Measurements from ENCODE around the gene TPGS1.

Gene TPGS1

DNA sequence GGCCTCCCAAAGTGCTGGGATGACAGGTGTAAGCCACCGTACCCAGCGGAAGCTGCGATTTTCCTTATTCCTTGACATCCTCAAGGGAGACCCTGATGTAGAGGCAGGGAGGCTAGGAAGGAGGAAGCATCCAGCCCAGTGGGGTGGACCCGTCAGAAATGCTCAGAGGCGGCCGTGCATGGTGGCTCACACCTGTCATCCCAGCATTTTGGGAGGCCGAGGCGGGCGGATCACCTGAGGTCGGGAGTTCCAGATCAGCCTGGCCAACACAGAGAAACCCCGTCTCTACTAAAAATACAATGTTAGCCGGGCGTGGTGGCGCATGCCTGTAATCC, 48.1 kb downstream of the TPGS1 start:
- H3K9me2 ChIP-seq (ENCODE audit: low read depth, low read length): no peaks in the 10 kb centered on the region
- TF ChIP-seq CTCF (IDR thresholded peaks at IDR 0.05; ENCODE audit: low read length) (no peak), EZH2 (IDR thresholded peaks at IDR 0.05; ENCODE audit: borderline replicate concordance, low read length) (no peak)
- no peak overlapping the region for H3K9ac ChIP-seq (ENCODE audit: low read length)
- H3K4me3 ChIP-seq (ENCODE audit: low read depth, low read length, poor library complexity, severe bottlenecking): no peak overlapping the region
- no peak overlapping the region for H2AFZ ChIP-seq (ENCODE audit: low read length)
- H3K4me2 ChIP-seq (ENCODE audit: low read length): no peak overlapping the region
- H3K36me3 ChIP-seq (ENCODE audit: insufficient read depth, low read length): no peaks in the 10 kb centered on the region
- no peaks in the 10 kb centered on the region for H3K9me3 ChIP-seq (ENCODE audit: low read length)
- no peaks in the 10 kb centered on the region for H4K20me1 ChIP-seq (ENCODE audit: insufficient read depth, low read length)
- no peaks in the 10 kb centered on the region for H3K4me1 ChIP-seq (ENCODE audit: insufficient read depth, low read length, severe bottlenecking)
- H3K79me2 ChIP-seq (ENCODE audit: insufficient read depth, low read length): no peaks in the 10 kb centered on the region
- no peaks in the 10 kb centered on the region for H3K27me3 ChIP-seq (ENCODE audit: insufficient read depth, low read length)
- no peaks in the 10 kb centered on the region for H3F3A ChIP-seq (ENCODE audit: insufficient read depth, low read length)
- no peak overlapping the region for H3K27ac ChIP-seq (ENCODE audit: low read depth, low read length, poor library complexity, severe bottlenecking)

DNA sequence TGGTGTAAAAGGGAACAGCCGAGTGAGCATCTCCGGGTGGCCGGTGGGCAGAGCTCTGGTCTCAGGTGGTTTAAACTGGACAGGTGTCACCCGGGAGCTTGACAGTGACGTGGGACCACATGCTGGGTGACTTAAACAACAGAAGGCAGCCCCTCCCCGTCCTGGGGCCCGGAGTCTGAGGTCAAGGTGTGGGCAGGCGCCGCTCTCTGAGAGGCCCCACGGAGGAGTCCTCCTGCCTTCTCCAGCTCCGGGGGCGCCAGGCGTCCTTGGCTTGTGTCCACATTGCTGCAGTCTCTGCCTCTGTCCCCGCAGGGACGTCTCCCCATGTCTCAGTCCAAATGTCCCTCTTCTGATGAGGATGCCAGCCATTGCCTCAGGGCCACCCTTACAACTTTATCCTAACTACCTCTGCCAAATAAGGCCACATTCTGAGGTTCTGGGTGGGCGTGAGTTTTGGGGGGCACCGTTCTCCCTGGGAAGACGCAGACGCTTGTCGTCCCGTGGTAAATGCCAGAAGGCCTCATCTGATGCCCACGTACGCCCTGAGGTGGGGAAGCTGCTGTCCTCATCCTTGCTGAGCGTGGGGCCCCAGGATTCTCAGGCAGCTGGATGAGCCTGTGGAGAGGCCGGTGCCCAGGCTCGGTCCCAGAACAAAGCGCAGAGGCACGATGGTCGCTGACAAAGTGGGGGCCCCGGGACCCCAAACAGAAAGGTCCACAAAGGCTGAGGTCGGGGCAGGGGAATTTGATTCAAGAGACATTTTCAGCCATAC, 49.5 kb downstream of the TPGS1 start:
- Histone ChIP-seq H4K20me1 (ENCODE audit: insufficient read depth, low read length) (no peaks in the 10 kb centered on the region), H3F3A (ENCODE audit: insufficient read depth, low read length) (no peaks in the 10 kb centered on the region), H3K36me3 (ENCODE audit: insufficient read depth, low read length) (no peaks in the 10 kb centered on the region), H3K4me3 (ENCODE audit: low read depth, low read length, poor library complexity, severe bottlenecking) (no peak overlapping the region), H3K9ac (ENCODE audit: low read length) (no peak overlapping the region), H3K27ac (ENCODE audit: low read depth, low read length, poor library complexity, severe bottlenecking) (no peak overlapping the region), H3K4me2 (ENCODE audit: low read length) (no peak overlapping the region), H3K79me2 (ENCODE audit: insufficient read depth, low read length) (no peaks in the 10 kb centered on the region), H3K4me1 (ENCODE audit: insufficient read depth, low read length, severe bottlenecking) (no peaks in the 10 kb centered on the region), H3K27me3 (ENCODE audit: insufficient read depth, low read length) (no peaks in the 10 kb centered on the region), H2AFZ (ENCODE audit: low read length) (no peak overlapping the region), H3K9me3 (ENCODE audit: low read length) (no peaks in the 10 kb centered on the region), H3K9me2 (ENCODE audit: low read depth, low read length) (no peaks in the 10 kb centered on the region)
- TF ChIP-seq CTCF (IDR thresholded peaks at IDR 0.05; ENCODE audit: low read length) (no peak), EZH2 (IDR thresholded peaks at IDR 0.05; ENCODE audit: borderline replicate concordance, low read length) (no peak)

DNA sequence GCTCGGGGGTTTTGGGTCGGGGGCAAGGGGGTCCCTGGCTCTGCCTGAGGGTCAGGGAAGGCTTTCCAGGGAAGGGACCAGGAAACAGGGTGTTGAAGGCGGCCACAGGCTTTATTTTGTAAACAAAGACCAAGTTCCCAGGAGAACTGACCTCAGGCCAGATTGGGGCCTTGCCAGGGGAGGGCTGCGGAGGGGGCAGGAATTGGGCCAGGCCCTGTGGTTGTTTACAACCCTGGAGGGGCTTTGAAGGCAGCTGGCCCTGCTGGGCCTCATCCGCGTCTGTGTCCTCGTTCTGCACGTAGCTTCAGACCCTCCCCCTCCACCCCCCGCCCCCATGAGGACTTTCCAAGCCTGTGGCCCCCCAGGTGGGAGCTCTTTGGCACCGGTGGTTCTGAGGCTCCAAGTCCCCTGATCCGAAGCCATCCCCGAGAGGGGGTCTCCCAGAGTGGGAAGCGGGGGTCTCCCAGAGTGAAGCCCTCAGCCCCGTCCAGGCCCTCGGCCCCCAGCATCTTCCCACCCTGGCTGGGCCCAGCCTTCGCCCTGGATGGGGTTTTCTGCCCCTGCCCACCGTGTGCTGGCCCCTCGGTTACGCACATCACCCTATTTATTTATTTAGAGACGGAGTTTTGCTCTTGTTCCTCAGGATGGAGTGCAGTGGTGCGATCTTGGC, 51.6 kb downstream of the TPGS1 start:
- no peaks in the 10 kb centered on the region; the same call in 1 of the 2 replicates for H3K36me3 ChIP-seq (ENCODE audit: insufficient read depth, low read length)
- H3K9me3 ChIP-seq (ENCODE audit: low read length): no peaks in the 10 kb centered on the region
- H3K4me2 ChIP-seq (ENCODE audit: low read length): no peak overlapping the region
- TF ChIP-seq CTCF (IDR thresholded peaks at IDR 0.05; ENCODE audit: low read length) (no peak), EZH2 (IDR thresholded peaks at IDR 0.05; ENCODE audit: borderline replicate concordance, low read length) (no peak)
- no peaks in the 10 kb centered on the region for H3K9me2 ChIP-seq (ENCODE audit: low read depth, low read length)
- no peak overlapping the region for H3K27ac ChIP-seq (ENCODE audit: low read depth, low read length, poor library complexity, severe bottlenecking)
- H3K27me3 ChIP-seq (ENCODE audit: insufficient read depth, low read length): no peaks in the 10 kb centered on the region
- H2AFZ ChIP-seq (ENCODE audit: low read length): no peak overlapping the region
- H3K4me3 ChIP-seq (ENCODE audit: low read depth, low read length, poor library complexity, severe bottlenecking): no peak overlapping the region
- H3K4me1 ChIP-seq (ENCODE audit: insufficient read depth, low read length, severe bottlenecking): no peaks in the 10 kb centered on the region
- H3F3A ChIP-seq (ENCODE audit: insufficient read depth, low read length): no peaks in the 10 kb centered on the region
- no peaks in the 10 kb centered on the region for H4K20me1 ChIP-seq (ENCODE audit: insufficient read depth, low read length)
- no peak overlapping the region for H3K9ac ChIP-seq (ENCODE audit: low read length)
- H3K79me2 ChIP-seq (ENCODE audit: insufficient read depth, low read length): no peaks in the 10 kb centered on the region

All from OCI-LY1 (cell line).